Ascending aorta (tissue), 2 donors: ENCODE data around the gene TOP2A. TPM values are rescaled to one million over a fixed set of nuclear protein-coding genes. Genes with fewer than 3 reads are reported as not detected.

ENCODE experiments used
- DNase-seq, 2 donors: peaks; one replicate each; pipeline ENCODE4 v3.0.0-alpha.2; 2019; ENCODE audit warnings: low spot score in 2 of 2
- H3K27ac ChIP-seq, 2 donors: fragments of 200-600 bp; sonication (generic); one replicate each; pipeline ENCODE4 v1.5.1; 2016 to 2017; ENCODE audit warnings: mild to moderate bottlenecking in 1 of 2
- H3K27me3 ChIP-seq: fragments of 200-600 bp; sonication (generic); one replicate; pipeline ENCODE4 v1.5.1; 2017
- H3K36me3 ChIP-seq, 2 donors: fragments of 200-600 bp; sonication (generic); one replicate each; pipeline ENCODE4 v1.5.1; 2016
- H3K4me1 ChIP-seq, 2 donors: fragments of 200-600 bp; sonication (generic); one replicate each; pipeline ENCODE4 v1.5.1; 2016 to 2017; ENCODE audit warnings: mild to moderate bottlenecking in 1 of 2
- H3K4me3 ChIP-seq, 2 donors: fragments of 200-600 bp; sonication (generic); one replicate each; pipeline ENCODE4 v1.5.1; 2016 to 2017; ENCODE audit warnings: mild to moderate bottlenecking in 1 of 2
- H3K9me3 ChIP-seq, 2 donors: fragments of 200-600 bp; sonication (generic); one replicate each; pipeline ENCODE4 v1.5.1; 2016
- intact Hi-C: fragments of 100-400 bp; cut with DNase I; formaldehyde crosslinking; loops from one replicate; pipeline ENCODE4 v1.15.1; 2023
- total RNA-seq: library from RNA; depleted of rRNA; stranded (reverse); fragments of >200 nt; gene quantifications from one replicate; pipeline ENCODE4 v1.1.0, GENCODE V29; 2016
- TF ChIP-seq, protein P1 (sequence below), 3 experiments: fragments of 200-600 bp in 2 of 3; fragments of 450-650 bp in 1 of 3; sonication (generic) in 2 of 3; IDR thresholded peaks; one replicate each; pipeline ENCODE4 v1.5.1; 2016 to 2019; ENCODE audit warnings: antibody characterized with exemption in 3 of 3, mild to moderate bottlenecking in 1 of 3, moderate library complexity in 1 of 3

The TOP2A gene
- total RNA-seq, 1 donor from 2014 or later: 0.11 TPM

DNA sequence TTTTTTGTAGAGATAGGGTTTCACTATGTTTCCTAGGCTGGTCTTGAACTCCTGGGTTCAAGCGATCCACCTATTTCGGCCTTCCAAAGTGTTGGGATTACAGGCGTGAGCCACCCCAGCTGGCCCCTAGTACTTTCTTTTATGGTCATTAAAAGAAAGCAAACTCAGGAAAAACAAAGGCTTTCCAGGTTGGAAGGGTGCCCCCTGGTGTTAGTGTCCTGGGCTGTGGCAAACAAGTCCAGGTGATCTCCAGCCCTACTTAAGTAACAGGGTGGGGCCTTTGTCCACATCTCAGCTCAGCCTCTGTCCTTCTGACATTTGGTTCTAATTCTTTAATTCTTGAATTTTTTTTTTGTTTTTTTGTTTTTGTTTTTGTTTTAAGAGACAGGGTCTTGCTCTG, 32.5 kb upstream of the TOP2A start:
- intact Hi-C loops: loop anchor here (5.0 kb wide), 1 partner anchor 138 kb away; no protein-coding TSS in a partner anchor
- no peaks in the 10 kb centered on the region for H3K27me3 ChIP-seq
- no peaks in the 10 kb centered on the region for H3K9me3 ChIP-seq
- peak overlapping the region; percentile 73 to 86 for H3K27ac ChIP-seq
- DNase-seq: no peak
- peaks cover 35 to 47% of the 10 kb centered on the region in 2 donors for H3K4me1 ChIP-seq
- H3K4me3 ChIP-seq: no peak overlapping the region
- TF ChIP-seq, protein P1, sequence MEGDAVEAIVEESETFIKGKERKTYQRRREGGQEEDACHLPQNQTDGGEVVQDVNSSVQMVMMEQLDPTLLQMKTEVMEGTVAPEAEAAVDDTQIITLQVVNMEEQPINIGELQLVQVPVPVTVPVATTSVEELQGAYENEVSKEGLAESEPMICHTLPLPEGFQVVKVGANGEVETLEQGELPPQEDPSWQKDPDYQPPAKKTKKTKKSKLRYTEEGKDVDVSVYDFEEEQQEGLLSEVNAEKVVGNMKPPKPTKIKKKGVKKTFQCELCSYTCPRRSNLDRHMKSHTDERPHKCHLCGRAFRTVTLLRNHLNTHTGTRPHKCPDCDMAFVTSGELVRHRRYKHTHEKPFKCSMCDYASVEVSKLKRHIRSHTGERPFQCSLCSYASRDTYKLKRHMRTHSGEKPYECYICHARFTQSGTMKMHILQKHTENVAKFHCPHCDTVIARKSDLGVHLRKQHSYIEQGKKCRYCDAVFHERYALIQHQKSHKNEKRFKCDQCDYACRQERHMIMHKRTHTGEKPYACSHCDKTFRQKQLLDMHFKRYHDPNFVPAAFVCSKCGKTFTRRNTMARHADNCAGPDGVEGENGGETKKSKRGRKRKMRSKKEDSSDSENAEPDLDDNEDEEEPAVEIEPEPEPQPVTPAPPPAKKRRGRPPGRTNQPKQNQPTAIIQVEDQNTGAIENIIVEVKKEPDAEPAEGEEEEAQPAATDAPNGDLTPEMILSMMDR (IDR thresholded peaks at IDR 0.05): peak in 2 of 3 experiments; percentile 29 to 32
- H3K36me3 ChIP-seq: peaks cover 9 to 14% of the 10 kb centered on the region in 2 donors

DNA sequence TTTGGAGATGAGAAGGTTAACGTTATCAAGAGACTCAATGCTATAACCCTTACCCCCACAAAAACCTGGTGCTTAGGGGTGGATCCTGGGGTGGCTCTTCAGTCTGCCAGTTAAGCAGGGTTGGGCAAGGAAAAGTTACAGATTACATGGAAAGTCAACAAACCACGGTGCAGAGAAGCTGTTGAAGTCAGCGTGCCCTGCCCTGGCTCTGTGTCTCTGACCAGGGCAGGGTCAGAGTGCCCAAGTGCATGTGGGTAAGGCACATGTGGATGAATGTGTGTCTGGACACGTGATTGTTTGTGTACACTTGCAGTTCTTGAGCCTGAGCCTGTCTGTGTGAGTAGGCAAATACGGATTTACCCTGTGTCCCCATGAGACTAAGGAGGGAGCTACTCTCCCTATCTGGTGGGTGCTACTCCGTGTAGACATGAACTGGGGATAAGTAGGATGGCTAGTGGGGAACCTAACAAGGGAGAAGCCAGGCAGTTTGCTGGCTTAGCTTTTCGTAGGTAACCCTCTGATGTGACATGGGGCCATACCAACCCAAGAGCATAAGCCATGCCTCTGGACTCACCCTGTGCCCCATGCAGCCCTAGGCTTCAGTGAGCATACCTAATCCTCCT, 31.1 kb upstream of the TOP2A start:
- Histone ChIP-seq H3K36me3 (peaks cover 4 to 10% of the 10 kb centered on the region in 2 donors), H3K27me3 (no peaks in the 10 kb centered on the region), H3K4me1 (peaks cover 35 to 57% of the 10 kb centered on the region in 2 donors), H3K9me3 (no peaks in the 10 kb centered on the region), H3K4me3 (no peak overlapping the region), H3K27ac (peak overlapping the region; percentile 65 to 76)
- intact Hi-C loops: no loop called here
- TF ChIP-seq, protein P1 (IDR thresholded peaks at IDR 0.05): no peak
- DNase-seq: no peak

- Histone ChIP-seq H3K4me1 (peaks cover 35 to 57% of the 10 kb centered on the region in 2 donors), H3K27ac (peak overlapping the region; percentile 65 to 76), H3K27me3 (no peaks in the 10 kb centered on the region), H3K4me3 (peak overlapping the region in 1 of 2 donors; percentile 39), H3K36me3 (peaks cover 0 to 4% of the 10 kb centered on the region in 2 donors), H3K9me3 (no peaks in the 10 kb centered on the region)
- TF ChIP-seq, protein P1 (IDR thresholded peaks at IDR 0.05): no peak
- peak in 1 of 2 donors; percentile 73 for DNase-seq
- intact Hi-C loops: no loop called here
Measured at GRCh38 chr17:40448213-40448638, 30.5 kb upstream of the TOP2A start.

DNA sequence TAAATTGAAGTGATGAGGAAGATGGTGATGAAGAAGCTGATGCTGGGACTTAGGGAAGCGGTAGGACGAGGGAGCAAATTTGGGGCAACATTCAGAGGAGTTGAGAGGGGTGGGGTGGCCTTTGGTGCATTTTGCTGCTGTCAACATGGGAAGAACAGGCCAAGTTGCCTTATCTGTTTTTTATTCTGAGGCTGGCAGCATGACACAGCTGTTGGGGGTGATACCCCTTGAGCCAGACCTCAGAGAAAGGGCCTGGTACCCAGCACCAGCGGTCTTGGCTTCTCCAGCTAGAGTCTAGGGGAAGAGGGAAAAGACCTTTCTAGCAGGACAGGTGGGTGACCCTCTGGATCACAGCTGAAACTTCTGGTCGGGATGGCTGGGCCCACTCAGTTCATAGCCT, 30.1 kb upstream of the TOP2A start:
- intact Hi-C loops: no loop called here
- peaks cover 35 to 57% of the 10 kb centered on the region in 2 donors for H3K4me1 ChIP-seq

GRCh38 chr17:40447148-40447644, 29.5 kb upstream of the TOP2A start:
- peak overlapping the region; percentile 16 to 39 for H3K4me3 ChIP-seq
- intact Hi-C loops: no loop called here

More for the DNA sequence above, 30.1 kb upstream of the TOP2A start:
- TF ChIP-seq, protein P1 (IDR thresholded peaks at IDR 0.05): no peak
- Histone ChIP-seq H3K4me3 (peak overlapping the region in 1 of 2 donors; percentile 39), H3K36me3 (peaks cover 0 to under 1% of the 10 kb centered on the region in 2 donors), H3K27me3 (no peaks in the 10 kb centered on the region), H3K9me3 (no peaks in the 10 kb centered on the region), H3K27ac (peak overlapping the region; percentile 65 to 76)
- no peak for DNase-seq

More at GRCh38 chr17:40447148-40447644, 29.5 kb upstream of the TOP2A start:
- TF ChIP-seq, protein P1 (IDR thresholded peaks at IDR 0.05): no peak
- Histone ChIP-seq H3K9me3 (no peaks in the 10 kb centered on the region), H3K27me3 (no peaks in the 10 kb centered on the region), H3K27ac (peak overlapping the region; percentile 65 to 76), H3K4me1 (peaks cover 31 to 59% of the 10 kb centered on the region in 2 donors), H3K36me3 (no peaks in the 10 kb centered on the region)
- DNase-seq: peak in 1 of 2 donors; percentile 73
